CD4-positive, alpha-beta T cell (primary cell): ENCODE results near the gene BRPF3. TPM values are rescaled to one million over a fixed set of nuclear protein-coding genes. Genes with fewer than 3 reads are reported as not detected.

Experiments
- ATAC-seq: fragments of 200-7000 bp; cut with Tn5 transposase; one replicate; pipeline ENCODE4 v1.10.0; 2022; ENCODE audit warnings: mild to moderate bottlenecking; ENCODE audit not compliant: poor library complexity
- CTCF ChIA-PET: fragments of 350-600 bp; sonication (Branson Sonifier 250); formaldehyde crosslinking; loops from one replicate; lab custom pipeline; 2021; ENCODE audit warnings: antibody characterized with exemption, inconsistent platforms; lab: Charles Lee
- POLR2A ChIA-PET: fragments of 350-600 bp; sonication (Branson Sonifier 250); formaldehyde crosslinking; loops from one replicate; lab custom pipeline; 2021; ENCODE audit warnings: antibody characterized with exemption, inconsistent platforms; lab: Charles Lee
- DNase-seq, 14 experiments: peaks; one replicate each; pipeline ENCODE4 v3.0.0-alpha.2; 2013 to 2020; ENCODE audit warnings: mixed read lengths in 2 of 14
- H3K27ac ChIP-seq, 2 donors: one replicate each; pipeline versions ENCODE4 v1.5.1 to v1.7.0; 2013; ENCODE audit warnings: low read length in 2 of 2, low read depth in 1 of 2, mild to moderate bottlenecking in 1 of 2
- H3K27me3 ChIP-seq, 2 experiments: 1 replicate in 1 of 2; 2 replicates in 1 of 2; pipeline versions ENCODE4 v1.6.1 to v1.7.0; 2013; ENCODE audit warnings: low read length in 2 of 2, control low read depth in 1 of 2, mild to moderate bottlenecking in 1 of 2, moderate library complexity in 1 of 2; ENCODE audit not compliant: insufficient read depth in 2 of 2, control insufficient read depth in 1 of 2
- H3K36me3 ChIP-seq: one replicate; pipeline ENCODE4 v1.6.1; 2013; ENCODE audit warnings: low read length, control low read depth; ENCODE audit not compliant: insufficient read depth
- H3K4me1 ChIP-seq: one replicate; pipeline ENCODE4 v1.6.1; 2013; ENCODE audit warnings: low read length, control low read depth; ENCODE audit not compliant: insufficient read depth
- H3K4me3 ChIP-seq: one replicate; pipeline ENCODE4 v1.5.1; 2013; ENCODE audit warnings: mild to moderate bottlenecking, low read length, moderate library complexity
- H3K9me3 ChIP-seq, 2 experiments: 1 replicate in 1 of 2; 2 replicates in 1 of 2; pipeline versions ENCODE4 v1.6.1 to v1.7.0; 2013; ENCODE audit warnings: low read length in 2 of 2, mild to moderate bottlenecking in 2 of 2, control low read depth in 1 of 2, moderate library complexity in 1 of 2; ENCODE audit not compliant: control insufficient read depth in 1 of 2, insufficient read depth in 1 of 2
- H3K27ac Mint-ChIP-seq: one replicate; pipeline ENCODE4 v1.8.0; 2020; ENCODE audit warnings: mixed read lengths
- H3K27me3 Mint-ChIP-seq: one replicate; pipeline ENCODE4 v1.8.0; 2021; ENCODE audit warnings: mixed read lengths
- H3K36me3 Mint-ChIP-seq: one replicate; pipeline ENCODE4 v1.8.0; 2021; ENCODE audit warnings: low read depth, mixed read lengths
- H3K4me1 Mint-ChIP-seq: one replicate; pipeline ENCODE4 v1.8.0; 2021; ENCODE audit warnings: low read depth, mixed read lengths
- H3K4me3 Mint-ChIP-seq: one replicate; pipeline ENCODE4 v1.8.0; 2020; ENCODE audit warnings: mild to moderate bottlenecking, mixed read lengths
- H3K9me3 Mint-ChIP-seq: one replicate; pipeline ENCODE4 v1.8.0; 2020; ENCODE audit warnings: mixed read lengths
- CTCF ChIP-seq: fragments of 200-600 bp; IDR thresholded peaks from one replicate; pipeline ENCODE4 v1.8.0; 2022; ENCODE audit warnings: antibody characterized with exemption, mild to moderate bottlenecking
- intact Hi-C, 2 experiments: fragments of 100-400 bp; cut with DNase I in 1 of 2; cut with micrococcal nuclease in 1 of 2; formaldehyde crosslinking; loops; one replicate each; pipeline versions ENCODE4 v1.15.1 to v1.9.0; 2023 to 2025; cut with DNase I, micrococcal nuclease
- total RNA-seq, 174 experiments: library from RNA in 2 of 174; stranded (reverse) in 2 of 174; gene quantifications; one replicate each; pipeline ENCODE4 v1.2.3 and lab custom pipeline; 2021 to 2026

BRPF3 gene
- total RNA-seq, 2 experiments from 2014 or later = 39.0 to 41.6 TPM

GRCh38 chr6:36220226-36220625 is 23.7 kb downstream of the BRPF3 start:
- no peak for TF ChIP-seq CTCF
- Mint-ChIP-seq H3K27ac (no peak overlapping the region), H3K9me3 (no peaks in the 10 kb centered on the region), H3K27me3 (no peaks in the 10 kb centered on the region), H3K4me1 (peaks cover 5% of the 10 kb centered on the region), H3K36me3 (peaks cover 92% of the 10 kb centered on the region), H3K4me3 (no peak overlapping the region)
- H3K27me3 ChIP-seq = no peaks in the 10 kb centered on the region
- no peak overlapping the region for H3K27ac ChIP-seq
- ATAC-seq = no peak
- no peaks in the 10 kb centered on the region for H3K9me3 ChIP-seq
- ChIA-PET POLR2A (no interaction called here), CTCF (no interaction called here)
- H3K36me3 ChIP-seq = peaks cover 75% of the 10 kb centered on the region
- no peaks in the 10 kb centered on the region for H3K4me1 ChIP-seq
- no peak for DNase-seq
- intact Hi-C loops = no loop called here
- no peak overlapping the region for H3K4me3 ChIP-seq

- ChIA-PET CTCF (interaction anchor here (1.2 kb wide), 1 partner anchor 81 kb away, joined by 3 read pairs; no protein-coding TSS in a partner anchor), POLR2A (no interaction called here)
- H3K36me3 Mint-ChIP-seq = peaks cover 92% of the 10 kb centered on the region
- Histone ChIP-seq H3K27me3 (no peaks in the 10 kb centered on the region), H3K9me3 (no peaks in the 10 kb centered on the region), H3K4me3 (no peak overlapping the region), H3K36me3 (peaks cover 75% of the 10 kb centered on the region), H3K27ac (no peak overlapping the region), H3K4me1 (no peaks in the 10 kb centered on the region)
- ATAC-seq = no peak
- H3K4me3 Mint-ChIP-seq = no peak overlapping the region
- intact Hi-C loops = no loop called here
- no peak for DNase-seq
- H3K4me1 Mint-ChIP-seq = peaks cover 5% of the 10 kb centered on the region
- no peaks in the 10 kb centered on the region for H3K9me3 Mint-ChIP-seq
- no peaks in the 10 kb centered on the region for H3K27me3 Mint-ChIP-seq
- H3K27ac Mint-ChIP-seq = no peak overlapping the region
- TF ChIP-seq CTCF = no peak
Measured at GRCh38 chr6:36221674-36222073, 25.1 kb downstream of the BRPF3 start.

- Histone ChIP-seq H3K36me3 (peaks cover 71% of the 10 kb centered on the region), H3K27me3 (no peaks in the 10 kb centered on the region), H3K4me1 (no peaks in the 10 kb centered on the region), H3K4me3 (no peak overlapping the region), H3K9me3 (no peaks in the 10 kb centered on the region), H3K27ac (no peak overlapping the region)
- no peaks in the 10 kb centered on the region for H3K9me3 Mint-ChIP-seq
- DNase-seq = no peak
- ATAC-seq = no peak
- H3K27me3 Mint-ChIP-seq = no peaks in the 10 kb centered on the region
- CTCF ChIA-PET = interaction anchor here (1.2 kb wide), 1 partner anchor 79 kb away, joined by 3 read pairs; no protein-coding TSS in a partner anchor
- TF ChIP-seq CTCF = no peak
- POLR2A ChIA-PET = no interaction called here
- intact Hi-C loops = no loop called here
- peaks cover 5% of the 10 kb centered on the region for H3K4me1 Mint-ChIP-seq
- no peak overlapping the region for H3K27ac Mint-ChIP-seq
- H3K36me3 Mint-ChIP-seq = peaks cover 92% of the 10 kb centered on the region
- no peak overlapping the region for H3K4me3 Mint-ChIP-seq
Measured at GRCh38 chr6:36222924-36223323, 26.4 kb downstream of the BRPF3 start.
